HG02852 (cell line): ENCODE results near the gene KLHL29.

ENCODE experiments used
- ATAC-seq: cut with Tn5 transposase; IDR thresholded peaks from one replicate; pipeline ENCODE4 v1.9.1; 2021; ENCODE audit warnings: mild to moderate bottlenecking, moderate library complexity; ENCODE audit not compliant: unreplicated experiment

KLHL29 gene

DNA sequence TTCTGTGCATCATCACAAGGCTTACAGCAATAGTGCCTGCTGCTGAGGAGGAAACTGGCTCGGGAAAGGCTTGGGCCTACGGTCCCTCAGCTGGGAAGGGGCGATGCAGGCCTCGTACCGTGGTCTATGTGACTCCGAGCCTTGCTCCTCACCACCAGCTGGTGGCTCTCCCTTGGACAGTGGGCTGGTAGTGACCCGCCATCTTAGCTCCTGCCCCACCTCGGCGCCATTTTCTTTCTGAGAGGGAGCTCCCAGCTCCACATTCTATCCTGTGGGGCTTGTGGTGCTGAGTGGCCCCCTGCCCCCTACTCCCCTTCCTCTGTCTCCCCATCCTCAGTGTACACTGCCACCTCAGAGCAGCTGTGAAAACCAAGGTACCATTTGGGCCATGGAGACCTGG is 255.7 kb downstream of the KLHL29 start:
- no peak for ATAC-seq

- no peak for ATAC-seq
Observed at GRCh38 chr2:23642516-23642915, 257.5 kb downstream of the KLHL29 start.

GRCh38 chr2:23645230-23645808 is 260.3 kb downstream of the KLHL29 start:
- no peak for ATAC-seq

GRCh38 chr2:23647563-23647962 is 262.6 kb downstream of the KLHL29 start:
- ATAC-seq, result no peak

DNA sequence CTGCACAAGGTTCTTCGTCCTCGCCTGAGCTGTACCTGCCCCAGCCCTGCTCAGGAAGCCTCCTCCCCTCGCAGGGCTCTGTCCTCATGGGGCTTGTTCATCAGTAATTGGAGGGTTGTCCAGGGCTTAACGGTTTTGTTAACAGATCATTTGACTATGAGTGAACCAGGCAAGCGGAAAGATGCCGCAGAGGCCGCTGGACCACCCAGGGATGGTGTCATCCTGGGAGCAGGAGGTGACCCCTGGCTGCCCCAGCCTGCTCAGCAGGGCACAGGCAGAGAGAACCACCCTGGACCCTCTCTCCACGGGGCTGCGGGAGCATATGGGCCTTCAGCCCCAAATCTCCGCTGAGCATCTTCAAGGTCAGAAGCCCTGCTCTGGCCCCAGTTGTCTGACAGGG is 264.3 kb downstream of the KLHL29 start:
- ATAC-seq, result no peak

- no peak for ATAC-seq
Observed at GRCh38 chr2:23649819-23650218, 264.8 kb downstream of the KLHL29 start.

GRCh38 chr2:23651187-23652080 is 266.5 kb downstream of the KLHL29 start:
- ATAC-seq, result no peak

- no peak for ATAC-seq
Observed at GRCh38 chr2:23653326-23653725, 268.3 kb downstream of the KLHL29 start.

DNA sequence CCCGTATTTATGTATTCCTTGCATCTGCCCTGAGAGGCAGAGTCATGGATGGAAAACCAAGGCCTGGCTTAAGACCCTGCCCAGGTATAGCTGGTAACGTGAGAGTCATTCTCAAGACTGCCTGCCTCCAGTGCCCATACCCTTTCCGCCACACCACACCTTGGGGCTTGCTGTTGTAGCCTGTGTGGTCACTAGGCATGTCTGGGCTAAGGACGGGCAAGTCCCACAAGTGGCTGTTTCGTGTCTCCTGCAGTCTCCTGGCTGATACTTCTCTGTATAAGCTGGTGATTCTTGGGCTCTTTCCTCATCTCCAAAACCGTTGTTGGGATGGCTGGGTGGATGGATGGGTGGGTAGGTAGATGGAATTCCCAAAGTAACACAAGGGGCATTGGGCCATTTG is 269.8 kb downstream of the KLHL29 start:
- no peak for ATAC-seq

GRCh38 chr2:23655934-23656596 is 271.1 kb downstream of the KLHL29 start:
- no peak for ATAC-seq

DNA sequence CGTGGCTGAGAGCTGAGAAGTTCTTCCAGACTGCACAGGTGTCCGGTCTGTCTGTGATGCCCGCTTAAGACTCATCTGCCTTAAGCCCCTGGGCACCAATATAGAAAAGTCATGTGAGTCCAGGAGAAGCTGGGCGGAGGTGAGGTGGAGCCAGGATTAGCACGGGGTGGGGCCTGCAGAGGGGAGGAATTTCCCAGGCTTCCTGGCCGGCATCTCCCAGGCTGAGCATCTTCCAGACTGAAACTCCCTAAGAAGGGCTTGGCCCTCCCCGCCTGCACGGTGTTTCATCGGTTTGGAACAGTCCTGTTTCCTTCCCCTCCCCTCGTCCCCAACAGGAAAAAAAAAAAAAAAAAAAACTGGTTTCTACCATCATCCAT is 271.6 kb downstream of the KLHL29 start:
- ATAC-seq, result no peak

DNA sequence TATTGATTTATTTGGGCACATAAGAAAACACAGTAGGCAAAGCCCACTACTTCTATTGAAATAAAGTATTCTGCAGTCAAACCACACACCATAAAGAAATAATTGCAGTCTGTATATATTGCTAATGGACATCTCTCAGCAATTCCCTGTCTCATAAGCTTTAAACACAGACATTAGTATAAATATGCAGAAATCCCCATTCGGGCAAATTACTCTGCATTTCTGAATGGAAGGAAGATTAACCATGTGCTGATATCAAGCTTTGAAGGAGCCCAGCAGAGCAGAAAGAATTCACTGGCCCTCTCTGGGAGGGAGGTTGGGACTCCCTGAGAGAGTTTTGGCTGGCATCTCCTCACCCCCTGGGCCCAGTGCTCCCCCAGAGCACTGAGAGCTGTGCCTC is 272.4 kb downstream of the KLHL29 start:
- ATAC-seq, result no peak

GRCh38 chr2:23657934-23658333 is 273.0 kb downstream of the KLHL29 start:
- no peak for ATAC-seq

GRCh38 chr2:23658466-23658942 is 273.5 kb downstream of the KLHL29 start:
- ATAC-seq, result peak; percentile 66

- ATAC-seq, result no peak
Observed at GRCh38 chr2:23659328-23659727, 274.3 kb downstream of the KLHL29 start.

DNA sequence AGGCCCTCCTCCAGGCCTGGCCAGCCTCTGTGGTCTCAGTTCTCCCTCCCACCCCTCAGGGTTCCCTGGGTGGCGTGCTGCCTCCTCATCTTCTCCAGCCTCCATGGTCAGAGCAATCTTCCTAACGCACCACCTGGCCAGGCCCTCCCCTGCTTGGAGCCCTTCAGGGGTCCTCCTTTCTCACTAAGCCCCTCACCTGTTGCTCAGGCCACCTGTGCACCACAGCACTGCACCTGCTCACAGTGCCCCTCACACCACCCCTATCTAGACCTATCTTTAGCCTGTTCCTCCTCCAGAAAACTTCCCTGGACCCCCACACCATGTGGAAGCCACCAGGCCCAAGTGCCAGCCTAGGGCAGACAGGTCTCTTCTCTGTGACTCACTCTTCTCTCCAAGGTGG is 274.8 kb downstream of the KLHL29 start:
- ATAC-seq, result no peak

- ATAC-seq, result no peak
Observed at GRCh38 chr2:23660237-23660636, 275.3 kb downstream of the KLHL29 start.

DNA sequence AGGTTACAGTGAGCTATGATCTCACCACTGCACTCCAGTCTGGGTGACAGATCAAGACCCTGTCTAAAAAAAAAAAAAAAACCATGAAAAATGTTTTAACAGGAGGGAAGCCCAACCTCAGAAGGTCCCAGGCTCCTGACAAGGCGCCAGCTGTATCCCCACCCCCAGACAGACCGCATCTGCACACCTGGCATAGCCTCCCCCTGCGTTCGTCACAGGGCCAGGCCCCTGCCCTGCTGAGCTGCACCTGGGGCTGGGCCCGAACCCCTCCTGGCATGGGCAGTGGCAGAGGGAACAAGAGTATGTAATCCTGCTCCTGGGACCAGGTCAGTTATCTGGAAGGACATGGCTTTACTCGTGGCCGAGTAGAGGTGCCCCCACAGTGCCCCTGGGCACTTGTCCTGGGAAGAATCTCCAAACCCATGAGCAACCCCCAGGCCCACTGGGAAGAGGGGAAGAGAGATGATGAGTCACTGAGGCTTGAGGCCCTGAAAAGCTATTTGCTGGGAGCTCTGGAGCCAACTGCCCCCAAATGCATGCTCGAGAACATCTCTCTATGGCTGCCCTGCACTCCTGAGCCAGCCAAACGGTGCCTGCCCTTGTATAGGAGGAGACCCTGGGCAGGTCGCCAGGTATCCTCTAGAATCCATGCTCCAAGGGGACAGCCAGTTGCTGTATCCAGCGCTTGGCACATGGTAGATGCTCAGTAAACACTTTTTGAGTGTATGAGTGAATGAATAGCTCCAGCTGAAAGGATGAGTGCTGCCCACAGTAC is 276.5 kb downstream of the KLHL29 start:
- ATAC-seq, result no peak

DNA sequence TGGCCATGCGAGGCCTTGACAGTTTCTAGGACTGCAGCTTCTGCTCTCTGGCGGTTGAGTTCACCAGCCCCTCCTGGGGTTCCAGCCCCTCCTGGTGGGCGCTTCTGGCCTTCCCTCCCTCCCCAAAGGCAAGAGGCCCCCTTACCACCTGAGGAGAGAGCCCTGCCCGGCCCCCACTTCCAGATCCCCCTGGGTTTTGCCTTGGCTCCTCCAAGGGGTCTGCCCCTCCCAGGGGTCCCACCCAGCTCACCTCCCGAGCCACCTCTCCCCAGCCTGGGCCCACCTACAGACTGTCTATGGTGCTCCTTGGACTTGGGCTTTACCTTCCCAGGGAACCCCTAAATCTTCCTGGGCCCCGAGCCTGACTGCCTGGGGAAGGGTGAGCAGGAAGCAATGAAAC is 277.5 kb downstream of the KLHL29 start:
- ATAC-seq, result no peak

DNA sequence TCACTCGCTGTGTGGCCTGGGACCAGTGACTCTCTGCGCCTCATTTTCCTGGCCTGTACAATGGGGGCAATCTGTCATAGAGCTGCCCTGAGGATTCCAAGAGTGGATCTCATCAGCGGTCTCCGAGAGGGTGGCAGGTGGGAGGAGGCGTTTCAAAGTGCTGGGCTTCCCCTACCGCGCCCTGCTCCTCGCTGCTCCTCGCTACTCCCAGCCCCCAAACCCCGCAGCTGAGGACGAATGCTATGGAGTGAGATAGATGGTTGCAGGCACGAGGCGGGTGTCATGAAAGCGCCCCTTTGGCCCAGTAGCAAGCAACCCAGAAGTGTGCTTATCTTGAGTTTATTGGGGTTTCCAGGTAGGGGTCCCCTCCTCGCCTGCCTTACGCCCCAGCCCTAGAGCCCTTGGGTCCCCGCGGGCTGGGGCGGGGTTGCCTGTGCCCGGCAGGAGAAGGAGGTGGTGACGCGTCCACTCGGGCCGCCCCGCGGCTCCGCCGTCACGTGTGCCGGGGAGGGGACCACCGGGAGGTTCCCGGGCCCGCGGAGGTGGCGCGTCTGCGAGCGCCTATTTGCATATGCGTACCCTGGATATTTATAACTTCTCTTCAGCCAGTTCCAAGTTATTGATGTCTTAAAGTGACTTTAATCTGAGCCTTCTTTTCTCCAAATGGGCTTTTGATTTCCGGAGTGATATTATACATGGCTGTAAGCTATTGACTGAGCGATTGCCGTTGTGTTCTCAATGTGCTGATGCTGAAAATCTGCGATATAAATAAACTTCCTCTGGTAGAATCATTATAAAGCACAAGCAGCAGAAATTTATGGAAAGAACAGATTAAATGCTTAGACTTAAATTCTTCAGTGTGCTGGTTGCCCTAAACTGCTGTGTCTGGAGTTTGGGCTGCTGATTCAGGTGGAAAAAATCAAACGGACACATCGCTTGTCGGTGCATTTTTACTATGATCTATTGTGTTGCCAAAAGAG is 278.3 kb downstream of the KLHL29 start:
- no peak for ATAC-seq
